Cardiac muscle cell (in vitro differentiated cells and primary cell): ENCODE results near the gene ARHGAP10. TPM values are rescaled to one million over a fixed set of nuclear protein-coding genes. Genes with fewer than 3 reads are reported as not detected.

Experiments used
- DNase-seq, 2 donors: peaks; one replicate each; pipeline versions ENCODE4 v3.0.0 to v3.0.0-alpha.2; 2010 to 2017; ENCODE audit warnings: low read depth in 1 of 2, low spot score in 1 of 2
- H3K27ac ChIP-seq: fragments of 200-600 bp; sonication (generic); 2 replicates; pipeline ENCODE4 v1.5.1; 2016
- H3K27me3 ChIP-seq: fragments of 200-600 bp; sonication (generic); 2 replicates; pipeline ENCODE4 v1.6.0; 2016; ENCODE audit warnings: control low read depth
- H3K36me3 ChIP-seq: fragments of 200-600 bp; sonication (generic); 2 replicates; pipeline ENCODE4 v1.5.1; 2016; ENCODE audit warnings: control low read depth
- H3K4me1 ChIP-seq: fragments of 200-600 bp; sonication (generic); 2 replicates; pipeline ENCODE4 v1.8.1; 2017; ENCODE audit warnings: low read depth, mild to moderate bottlenecking, mixed run types
- H3K4me3 ChIP-seq: fragments of 200-600 bp; sonication (generic); 2 replicates; pipeline ENCODE4 v1.5.1; 2016; ENCODE audit warnings: mild to moderate bottlenecking
- H3K9me3 ChIP-seq: fragments of 200-600 bp; sonication (generic); 2 replicates; pipeline ENCODE4 v1.5.1; 2017; ENCODE audit warnings: low read depth, mild to moderate bottlenecking, control low read depth
- CTCF ChIP-seq: IDR thresholded peaks from 2 replicates; pipeline ENCODE4 v1.5.1; 2012; ENCODE audit warnings: low read depth, mild to moderate bottlenecking, low read length
- polyA plus RNA-seq: library from polyadenylated mRNA; unstranded; fragments of >200 nt; fragmentation: Nextera tagmentation; extraction: Ambion mirVana; gene quantifications from 2 replicates; pipeline ENCODE4 v1.2.1, GENCODE V29; 2016
- total RNA-seq: library from RNA; depleted of rRNA; stranded (reverse); fragments of >200 nt; gene quantifications from 2 replicates; pipeline ENCODE4 v1.2.3, GENCODE V29; 2016

Gene ARHGAP10
- total and polyA plus RNA-seq, 2 experiments from 2014 or later: 12.1 to 15.0 TPM

GRCh38 chr4:147691820-147692219, 40.1 kb upstream of the ARHGAP10 start:
- no peak for DNase-seq
- no peaks in the 10 kb centered on the region for H3K4me1 ChIP-seq
- H3K36me3 ChIP-seq: no peaks in the 10 kb centered on the region

GRCh38 chr4:147693218-147693617, 38.7 kb upstream of the ARHGAP10 start:
- no peak overlapping the region for H3K4me3 ChIP-seq
- H3K4me1 ChIP-seq: no peaks in the 10 kb centered on the region
- H3K27ac ChIP-seq: no peak overlapping the region
- H3K36me3 ChIP-seq: no peaks in the 10 kb centered on the region
- H3K9me3 ChIP-seq: no peaks in the 10 kb centered on the region
- no peak for TF ChIP-seq CTCF
- H3K27me3 ChIP-seq: no peaks in the 10 kb centered on the region
- DNase-seq: no peak

More at GRCh38 chr4:147691820-147692219, 40.1 kb upstream of the ARHGAP10 start:
- Histone ChIP-seq H3K27me3 (no peaks in the 10 kb centered on the region), H3K4me3 (no peak overlapping the region), H3K9me3 (no peaks in the 10 kb centered on the region), H3K27ac (no peak overlapping the region)
- no peak for TF ChIP-seq CTCF

DNA sequence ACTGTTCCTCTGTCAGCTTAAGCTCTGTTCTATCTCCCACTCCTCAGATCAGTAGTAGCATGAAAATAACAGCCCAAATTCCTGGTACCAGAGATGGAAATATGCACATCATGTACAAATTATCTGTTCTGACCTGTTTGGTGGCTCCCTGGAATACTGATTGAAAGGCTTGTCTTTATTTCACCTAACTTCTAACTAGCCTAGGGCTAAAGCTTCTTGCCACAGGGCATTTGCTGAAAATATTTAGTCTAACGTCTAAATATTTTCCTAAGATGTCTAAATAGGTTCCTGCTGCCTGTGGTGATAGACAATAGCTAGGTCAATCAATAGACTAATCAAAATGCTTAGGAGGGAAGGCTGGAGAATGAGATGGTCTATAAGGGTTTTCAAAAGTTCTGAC, 35.0 kb upstream of the ARHGAP10 start:
- Histone ChIP-seq H3K9me3 (no peaks in the 10 kb centered on the region), H3K36me3 (no peaks in the 10 kb centered on the region), H3K4me3 (no peak overlapping the region), H3K27me3 (no peaks in the 10 kb centered on the region), H3K4me1 (no peaks in the 10 kb centered on the region), H3K27ac (no peak overlapping the region)
- DNase-seq: no peak
- no peak for TF ChIP-seq CTCF

- no peaks in the 10 kb centered on the region for H3K36me3 ChIP-seq
- no peak overlapping the region for H3K4me3 ChIP-seq
- DNase-seq: no peak
- no peaks in the 10 kb centered on the region for H3K27me3 ChIP-seq
- no peak for TF ChIP-seq CTCF
- H3K27ac ChIP-seq: no peak overlapping the region
- no peaks in the 10 kb centered on the region for H3K4me1 ChIP-seq
- no peaks in the 10 kb centered on the region for H3K9me3 ChIP-seq
These were observed 27.0 kb upstream of the ARHGAP10 start for GRCh38 chr4:147704846-147705245.

- peak; percentile 85 for TF ChIP-seq CTCF
- H3K27me3 ChIP-seq: no peaks in the 10 kb centered on the region
These were observed 23.8 kb upstream of the ARHGAP10 start for GRCh38 chr4:147707892-147708672.

More at GRCh38 chr4:147707892-147708672, 23.8 kb upstream of the ARHGAP10 start:
- no peak overlapping the region for H3K4me3 ChIP-seq
- no peak overlapping the region for H3K27ac ChIP-seq
- no peaks in the 10 kb centered on the region for H3K36me3 ChIP-seq
- no peaks in the 10 kb centered on the region for H3K9me3 ChIP-seq
- DNase-seq: peak; percentile 58
- H3K4me1 ChIP-seq: no peaks in the 10 kb centered on the region
